ENCODE data around the gene SH2D6.

- TF ChIP-seq EZH2 (IDR thresholded peaks at IDR 0.05) (no peak), POLR2AphosphoS5 (IDR thresholded peaks at IDR 0.05; ENCODE audit: borderline replicate concordance, low read depth, low read length) (no peak), FOXP2 (optimal IDR thresholded peaks at IDR 0.05; ENCODE audit: control extremely low read depth, extremely low read length, insufficient read depth) (no peak)
Observed at GRCh38 chr2:85485815-85486214, 67.3 kb downstream of the SH2D6 start.
